Middle frontal gyrus (tissue), 1 donor: Measurements from ENCODE around the gene NOM1.

Experiments
- DNase-seq: peaks from one replicate; pipeline ENCODE4 v3.0.0-alpha.2; 2015; ENCODE audit warnings: low spot score; ENCODE audit errors: extremely low spot score

NOM1 gene

DNA sequence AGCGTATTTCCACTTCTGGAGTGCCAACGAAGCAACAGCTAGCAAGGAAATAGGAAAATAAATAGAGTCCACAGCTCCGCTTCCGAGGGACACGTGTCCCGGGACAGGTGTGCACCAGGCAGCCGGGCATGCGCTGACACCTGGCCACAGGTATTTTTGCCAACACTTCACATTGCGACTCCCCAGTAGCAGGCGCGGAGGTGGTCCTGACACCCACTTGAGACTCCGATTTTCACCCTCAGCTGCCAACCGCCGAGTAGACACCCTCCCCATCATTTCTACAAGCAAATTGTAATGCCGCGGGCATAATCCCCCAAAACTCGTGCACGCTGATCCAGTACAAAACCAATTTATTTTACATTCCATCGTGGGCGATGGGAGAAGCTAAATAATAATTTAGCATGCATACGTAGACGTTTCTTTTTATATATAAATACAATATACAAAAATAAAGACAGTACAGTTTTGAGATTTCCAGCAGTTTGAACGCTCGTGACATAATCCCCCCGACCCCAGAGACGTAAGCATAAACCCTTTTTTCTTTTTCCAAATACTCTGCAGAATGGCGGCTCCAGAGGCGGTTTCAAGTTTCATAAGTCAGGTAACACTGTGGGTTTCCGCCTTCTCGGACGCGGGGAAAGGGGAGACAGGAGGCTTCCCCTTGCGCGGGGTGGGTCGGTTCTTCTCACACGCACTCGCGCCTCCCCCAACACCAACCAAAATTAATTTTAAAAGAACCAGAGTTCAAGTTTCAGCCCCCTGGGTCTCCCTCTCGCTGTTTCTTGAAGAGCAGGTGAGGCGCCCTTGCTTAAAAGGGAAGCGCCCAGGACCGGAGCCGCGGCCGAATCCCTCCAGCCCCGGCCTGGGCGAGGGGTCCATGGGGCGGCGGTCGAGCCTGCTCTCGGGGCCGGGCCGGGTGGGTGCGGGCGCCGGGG is 55.3 kb downstream of the NOM1 start:
- DNase-seq, result no peak

DNA sequence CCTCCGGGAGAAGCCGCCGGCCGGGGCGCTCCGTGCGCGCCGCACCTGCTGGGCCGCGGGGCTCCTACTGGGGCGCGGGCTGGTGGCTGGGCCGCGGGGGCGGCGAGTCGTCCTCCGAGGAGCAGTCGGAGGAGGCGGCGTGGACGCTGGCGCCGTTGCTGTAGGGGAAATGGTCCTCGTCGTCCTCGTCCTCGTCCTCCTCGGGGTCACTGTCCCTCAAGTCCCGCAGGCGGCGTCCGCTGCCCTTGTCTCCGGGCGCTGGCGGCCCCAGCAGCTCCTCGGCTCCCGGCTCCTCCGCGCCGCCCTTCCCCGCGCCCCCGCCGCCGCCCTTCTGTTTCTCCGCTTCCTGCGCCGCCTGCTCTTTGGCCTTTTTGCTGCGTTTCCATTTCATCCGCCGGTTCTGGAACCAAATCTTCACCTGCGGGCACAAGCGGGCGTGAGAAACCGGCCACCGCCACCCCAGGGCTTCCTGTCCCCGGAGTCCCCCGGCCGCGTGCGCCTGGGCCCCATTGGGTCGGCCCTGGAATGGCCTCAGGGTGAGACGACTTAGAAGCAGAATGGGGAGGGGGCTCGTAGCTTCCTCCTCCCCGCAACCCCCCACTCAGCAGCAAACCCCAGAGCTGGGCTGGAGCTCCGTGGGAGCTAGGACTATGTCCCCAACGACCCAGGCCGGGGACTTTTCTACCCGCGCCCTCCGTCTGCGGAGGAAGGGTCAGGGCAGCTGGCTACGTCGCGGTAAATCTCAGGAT is 56.1 kb downstream of the NOM1 start:
- DNase-seq, result no peak

DNA sequence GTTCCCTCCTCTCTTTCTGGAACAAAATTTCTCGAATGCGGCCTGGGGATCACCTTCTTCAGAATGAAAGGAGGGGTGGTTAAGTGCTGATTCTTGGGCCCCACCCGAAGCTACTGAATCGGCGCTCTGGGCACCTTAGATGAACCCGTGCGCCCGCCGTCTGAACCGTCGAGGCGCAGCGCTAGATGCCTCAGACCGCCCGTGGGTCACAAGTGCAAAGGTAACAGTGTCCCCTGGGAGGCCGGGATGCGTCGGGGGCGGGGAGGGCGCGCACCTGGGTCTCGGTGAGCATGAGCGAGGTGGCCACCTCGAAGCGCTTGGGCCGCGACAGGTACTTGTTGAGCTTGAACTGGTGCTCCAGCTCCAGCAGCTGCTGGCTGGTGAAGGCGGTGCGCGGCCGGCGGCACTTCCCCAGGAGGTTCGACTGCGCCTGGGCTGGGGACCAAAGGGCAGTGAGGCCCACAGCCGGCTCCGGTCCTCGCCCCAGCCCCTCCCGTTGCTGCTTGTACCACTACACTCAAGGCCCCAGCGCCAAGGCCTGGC is 56.8 kb downstream of the NOM1 start:
- DNase-seq, result no peak

DNA sequence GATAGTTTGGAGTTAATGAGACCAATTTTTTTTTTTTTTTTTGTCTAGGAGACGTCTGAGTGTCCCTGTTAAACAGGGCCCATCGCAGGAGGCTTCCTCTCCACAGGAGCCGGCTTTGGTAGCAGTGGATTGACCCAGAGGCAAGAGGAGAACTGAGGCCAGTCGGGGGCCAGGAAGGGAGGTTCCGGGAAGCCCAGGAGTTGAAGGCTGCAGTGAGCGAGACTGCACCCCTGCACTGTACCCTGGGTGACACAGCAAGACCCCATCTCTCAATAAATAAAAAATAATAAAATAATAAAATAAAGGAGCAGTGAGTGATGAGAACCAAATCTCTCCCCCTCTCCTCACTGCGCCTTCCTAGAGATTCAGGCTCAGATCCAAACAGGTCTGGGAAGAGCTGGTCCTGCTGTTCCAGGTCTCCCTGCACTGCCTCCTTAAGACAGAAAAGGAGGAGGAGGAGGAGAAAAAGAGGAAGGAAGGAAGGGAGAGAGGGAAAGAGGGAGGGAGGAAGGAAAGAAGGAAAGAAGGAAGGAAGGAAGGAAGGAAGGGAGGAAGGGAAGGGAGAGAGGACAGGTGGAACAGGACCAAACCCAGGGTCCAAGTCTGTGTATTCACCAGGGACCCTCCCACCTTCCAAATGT is 57.4 kb downstream of the NOM1 start:
- no peak for DNase-seq

DNA sequence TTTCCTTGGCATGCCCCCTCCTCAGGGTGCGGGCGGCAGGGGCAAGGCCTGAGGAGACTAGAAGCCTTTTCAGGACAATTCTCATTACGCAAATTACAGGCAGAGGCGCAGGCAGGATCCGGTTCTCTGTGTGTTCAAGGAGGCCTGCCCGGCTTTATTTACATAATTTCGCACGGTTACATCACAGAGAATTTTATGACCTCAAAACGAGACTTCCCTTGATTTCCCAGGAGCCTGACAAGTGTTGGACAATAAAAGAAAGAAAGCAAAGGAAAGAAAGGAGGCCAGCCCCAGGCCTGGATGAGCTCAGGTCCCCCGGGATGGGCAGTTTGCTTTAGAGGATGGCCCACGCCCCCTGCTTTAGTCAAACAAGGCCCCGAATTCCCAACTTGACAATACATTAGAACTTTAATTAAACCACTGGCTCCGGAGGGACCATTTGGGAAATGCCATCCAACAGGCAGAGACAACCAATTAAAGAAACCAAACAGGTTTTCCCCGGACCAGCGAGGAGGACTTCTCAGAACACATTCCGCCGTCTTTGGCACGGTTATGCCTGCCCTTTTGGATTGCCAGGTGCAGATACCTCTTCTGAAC is 58.1 kb downstream of the NOM1 start:
- DNase-seq, result no peak

DNA sequence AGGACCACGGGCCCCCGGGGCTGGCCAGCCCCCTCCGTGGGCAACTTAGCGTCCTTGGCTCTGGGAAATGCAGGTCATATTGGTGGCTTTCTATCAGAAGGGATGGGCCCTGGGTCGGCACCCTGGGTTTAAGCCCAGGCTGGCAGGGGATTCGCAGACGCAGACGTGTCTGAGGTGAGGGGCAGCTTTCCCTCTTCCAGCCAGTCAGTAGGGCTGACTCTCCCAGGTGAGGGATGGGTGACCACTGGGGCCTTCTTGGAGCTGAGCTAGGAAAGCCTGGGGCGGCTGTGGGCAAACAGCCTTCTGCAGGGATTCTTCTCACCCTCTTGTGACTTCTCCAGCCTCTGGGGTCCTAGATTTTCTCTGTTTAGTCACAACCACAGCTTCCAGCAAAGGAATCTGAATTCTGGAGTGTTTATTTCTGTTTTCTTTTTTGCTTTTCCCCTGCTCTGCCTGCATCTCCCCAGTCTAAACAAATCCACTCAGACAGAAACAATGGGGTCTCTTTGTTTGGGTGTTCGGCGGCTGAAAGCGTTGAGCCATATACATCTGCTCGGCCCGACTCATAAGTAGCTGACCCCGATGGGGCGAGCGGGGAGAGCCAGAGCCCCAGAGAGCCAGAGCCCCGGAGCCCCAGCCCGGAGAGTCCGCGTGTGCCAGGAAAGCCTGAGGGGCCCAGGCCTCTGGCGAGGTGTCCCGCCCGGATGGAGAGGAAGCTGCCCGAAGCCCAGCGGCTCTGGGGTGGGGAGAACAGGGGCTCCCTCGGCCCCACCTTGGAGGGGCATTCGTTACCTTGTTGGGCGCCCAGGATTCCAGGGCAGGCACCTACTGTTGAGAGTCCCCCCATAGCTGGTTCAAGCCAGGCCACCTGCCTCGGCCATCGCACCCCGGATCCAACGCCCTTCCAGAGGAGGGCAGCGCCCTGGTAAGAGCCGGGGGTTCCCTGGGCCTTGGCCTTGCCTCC is 59.0 kb downstream of the NOM1 start:
- DNase-seq, result no peak

DNA sequence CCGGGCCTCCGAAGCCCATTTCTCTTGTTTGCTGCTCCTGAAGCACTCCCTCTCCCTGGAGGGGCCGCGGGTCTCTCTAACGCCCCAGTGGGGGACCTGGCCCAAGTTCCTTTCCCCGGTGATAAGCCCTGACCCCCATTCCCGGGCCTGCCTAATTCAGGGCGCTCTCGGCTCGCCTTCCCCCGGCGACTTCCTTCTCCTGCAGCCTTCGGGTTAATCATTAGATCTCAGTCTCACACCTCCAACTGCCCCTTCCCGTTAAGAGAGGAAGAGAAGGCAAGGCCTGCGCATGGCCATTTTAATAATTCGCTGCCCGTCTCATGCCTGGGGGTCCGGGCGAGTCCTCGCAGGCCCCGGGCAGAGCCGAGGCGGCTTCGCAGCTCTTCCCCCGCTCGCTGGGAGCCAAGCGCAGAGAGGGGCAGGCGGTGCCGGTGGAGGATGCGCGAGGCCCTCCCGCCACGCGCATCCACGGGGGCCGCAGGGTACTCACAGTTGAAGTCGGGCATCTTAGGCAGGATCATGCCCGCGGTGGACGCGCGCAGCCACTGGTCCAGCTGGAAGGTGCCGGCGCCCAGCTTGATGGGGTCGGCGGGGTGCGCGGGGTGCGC is 59.8 kb downstream of the NOM1 start:
- no peak for DNase-seq

DNA sequence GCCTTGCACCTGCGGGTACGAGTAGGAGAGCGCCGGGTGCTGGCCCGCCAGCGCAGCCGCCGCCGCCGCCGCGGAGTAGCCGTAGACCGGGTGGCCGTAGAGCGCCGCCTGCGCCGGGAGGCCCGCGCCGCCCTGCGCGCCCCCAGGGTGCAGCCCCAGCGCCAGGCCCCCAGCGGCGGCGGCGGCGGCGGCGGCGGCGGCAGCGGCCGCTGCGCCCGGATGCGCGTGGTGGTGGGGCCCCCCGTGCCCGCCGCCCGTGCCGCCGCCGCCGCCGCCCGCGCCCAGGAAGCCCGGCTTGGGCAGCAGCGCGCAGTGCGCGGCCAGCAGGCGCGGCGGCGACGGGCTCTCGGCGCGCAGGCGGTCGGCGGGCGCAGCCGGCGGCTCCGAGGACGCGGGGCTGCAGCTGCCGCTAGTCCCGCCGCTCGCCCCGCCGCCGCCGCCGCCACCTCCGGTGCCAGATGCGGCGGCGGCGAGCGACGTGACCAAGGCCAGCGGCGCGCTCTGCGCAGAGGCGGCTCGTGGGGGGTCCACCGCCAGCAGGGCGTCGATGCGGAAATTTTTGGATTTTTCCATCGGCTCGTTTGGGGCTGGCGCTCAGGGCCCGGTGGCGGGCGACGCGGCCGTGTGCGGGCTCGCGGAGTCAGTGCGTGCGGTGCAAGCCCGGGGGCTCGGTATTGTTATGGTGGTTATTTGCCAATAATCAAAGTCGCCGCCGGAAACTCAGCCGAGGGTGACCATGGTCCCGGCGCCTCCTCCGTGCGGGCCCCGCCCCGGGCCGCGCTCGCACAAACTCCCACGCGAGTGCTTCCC is 60.5 kb downstream of the NOM1 start:
- DNase-seq, result no peak

DNA sequence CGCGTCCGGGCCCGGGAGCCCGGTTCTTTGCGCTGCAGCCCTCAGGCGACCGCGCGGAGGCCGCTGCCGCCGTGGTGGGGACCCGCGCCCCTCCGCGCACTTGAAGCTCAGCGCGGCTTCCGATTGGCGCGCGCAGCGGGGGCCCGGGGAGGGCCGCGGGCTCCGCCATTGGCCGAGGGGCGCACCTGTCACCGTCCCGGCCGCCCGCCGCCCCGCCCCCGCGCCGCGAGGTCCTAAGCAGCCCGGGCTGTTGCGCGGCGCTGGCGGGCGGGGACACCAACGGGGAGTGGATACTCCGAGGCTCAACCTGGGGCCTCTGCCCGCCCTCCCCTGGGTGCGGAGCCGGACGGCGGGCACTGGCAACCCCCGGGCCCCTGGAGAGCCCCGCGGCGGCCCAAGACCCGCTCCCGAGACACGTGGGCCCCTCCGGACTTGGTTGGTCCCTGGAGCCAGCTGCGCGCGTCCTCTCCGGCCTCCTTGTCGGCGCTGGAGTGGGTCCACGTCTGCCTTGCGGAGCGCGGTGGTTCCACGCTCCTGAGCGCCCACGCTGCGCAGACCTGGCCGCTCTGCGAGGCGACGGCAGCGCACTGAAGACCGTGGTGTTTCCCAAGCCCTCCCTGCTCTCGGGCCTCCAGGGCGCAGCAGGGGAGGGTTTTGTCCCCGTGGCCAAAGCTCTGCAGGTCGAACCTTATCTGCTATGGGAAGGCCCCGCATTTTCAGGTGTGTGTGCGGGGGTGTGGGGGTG is 61.2 kb downstream of the NOM1 start, which contains the start of gene MNX1:
MNX1 (minus strand) TSS at position 76 of the 745 bp plus-strand sequence. CDS start 313 bp downstream, outside the sequence.
- DNase-seq, result no peak

DNA sequence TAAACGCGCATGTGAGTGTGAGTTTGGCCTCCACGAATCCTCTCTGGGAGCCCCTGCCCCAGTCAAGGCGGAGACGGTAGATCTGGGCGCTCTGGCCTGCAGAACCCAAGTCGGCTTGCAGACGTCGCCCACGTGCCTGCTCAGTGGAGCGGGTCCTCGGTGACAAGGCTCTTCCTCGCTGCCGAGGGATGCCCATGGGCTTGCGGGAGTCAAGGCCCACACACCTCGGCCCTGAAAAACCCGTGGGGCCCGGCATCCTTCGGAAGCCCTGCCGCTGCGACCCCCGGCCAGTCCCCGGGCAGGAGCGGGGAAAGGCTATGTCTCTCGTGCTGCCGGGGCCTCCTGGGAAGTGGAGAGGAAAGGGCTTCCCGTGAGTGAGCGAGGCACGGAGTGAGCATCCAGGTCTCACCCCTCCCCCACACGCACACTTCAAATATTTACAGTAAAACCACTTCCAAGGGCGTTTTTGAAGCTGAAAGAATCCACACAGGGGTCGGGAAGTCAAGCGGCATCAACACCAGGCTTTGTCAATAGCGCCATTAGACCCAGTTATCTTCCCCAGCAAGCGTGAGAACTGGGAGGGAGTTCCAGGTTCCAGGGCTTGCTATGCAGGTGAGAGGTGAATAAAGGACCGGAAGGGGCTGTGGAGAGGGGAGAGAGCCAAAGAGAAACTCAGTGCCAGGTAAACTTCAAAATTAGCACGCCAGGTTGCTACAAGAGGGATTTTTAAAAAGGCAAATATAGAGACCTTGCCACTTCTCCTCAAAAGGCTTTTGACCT is 62.0 kb downstream of the NOM1 start:
- no peak for DNase-seq

DNA sequence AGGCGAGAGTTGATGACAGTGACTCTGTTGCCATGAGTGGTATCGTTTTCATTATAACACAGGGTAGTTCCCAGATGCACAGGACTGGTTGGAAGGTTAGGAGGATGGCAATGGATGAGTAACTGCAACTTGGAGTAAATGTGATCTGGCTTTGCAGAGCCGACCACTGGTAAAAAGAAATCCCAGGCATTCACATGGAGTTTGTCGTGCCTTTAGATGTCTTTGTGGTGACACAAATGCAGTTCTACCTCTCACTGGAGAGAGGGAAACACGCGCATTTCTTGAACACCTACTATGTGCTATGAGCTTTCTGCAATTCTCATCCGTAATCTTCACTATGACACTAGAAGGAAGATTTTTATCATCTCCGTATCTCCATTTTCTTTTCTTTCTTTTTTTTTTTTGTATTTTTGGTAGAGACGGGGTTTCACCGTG is 62.6 kb downstream of the NOM1 start:
- DNase-seq, result no peak

DNA sequence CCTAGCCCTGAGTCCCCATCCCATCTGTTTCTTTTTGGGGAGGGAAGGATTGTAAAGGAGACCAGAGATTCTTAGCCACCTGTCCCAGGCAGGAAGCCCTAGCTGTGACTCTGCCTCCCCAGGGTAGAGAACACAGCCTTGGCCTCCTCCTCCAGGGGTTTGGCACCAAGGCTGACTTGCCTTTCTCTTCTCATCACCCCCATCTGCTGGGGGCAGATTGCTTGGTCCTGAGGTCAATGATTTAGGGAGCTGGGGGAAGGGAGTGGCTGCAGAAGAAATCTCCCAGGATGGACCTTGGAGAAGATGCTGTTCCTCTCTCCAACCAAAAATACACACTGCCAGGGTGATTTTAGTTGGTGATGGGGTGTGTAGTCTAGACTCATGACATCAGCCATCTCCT is 63.6 kb downstream of the NOM1 start:
- DNase-seq, result no peak

DNA sequence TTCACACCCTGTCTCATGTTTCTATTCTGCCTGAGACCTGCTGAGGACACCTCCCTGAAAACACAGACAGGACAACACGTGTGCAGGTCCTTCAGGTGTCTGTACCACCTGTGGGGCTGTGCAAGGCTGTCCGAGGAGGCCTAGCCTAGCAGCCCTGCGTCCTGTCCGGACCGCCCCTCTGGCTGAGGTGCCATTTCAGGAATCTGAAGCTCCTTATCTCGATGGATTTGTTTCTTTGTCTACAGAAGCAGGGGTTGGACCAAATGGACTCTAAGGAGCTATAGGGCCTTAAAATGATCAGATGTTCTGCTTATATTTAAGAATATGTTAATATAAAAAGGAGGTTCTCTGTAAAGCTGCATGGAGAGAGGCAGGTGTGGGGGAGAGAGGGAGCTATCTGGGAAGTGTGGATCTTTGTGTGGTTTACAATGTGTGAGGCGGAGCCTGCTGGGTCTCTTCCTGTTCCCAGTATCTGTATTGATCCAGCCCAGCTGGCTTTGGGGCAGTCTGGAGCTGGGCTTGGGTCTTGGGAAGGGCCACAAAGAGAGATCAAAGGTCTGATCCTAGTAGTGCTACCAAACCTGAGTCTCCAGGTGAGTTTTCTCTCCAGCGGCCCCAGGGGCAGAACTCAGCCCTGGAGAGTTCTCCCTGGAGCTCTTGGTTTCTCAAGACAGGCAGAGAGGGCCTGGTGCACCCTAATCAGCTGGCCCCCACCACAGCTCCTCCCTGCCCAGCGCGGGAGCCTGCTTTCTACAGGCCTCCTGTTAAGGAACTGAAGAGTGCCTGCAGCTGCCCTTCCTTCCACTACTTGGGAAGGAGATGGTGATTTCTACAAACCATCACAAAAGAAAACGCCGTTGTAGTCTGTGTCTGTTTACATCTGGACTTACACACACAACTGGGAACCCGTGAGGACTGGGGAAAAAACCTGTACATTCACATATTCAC is 64.4 kb downstream of the NOM1 start:
- no peak for DNase-seq

DNA sequence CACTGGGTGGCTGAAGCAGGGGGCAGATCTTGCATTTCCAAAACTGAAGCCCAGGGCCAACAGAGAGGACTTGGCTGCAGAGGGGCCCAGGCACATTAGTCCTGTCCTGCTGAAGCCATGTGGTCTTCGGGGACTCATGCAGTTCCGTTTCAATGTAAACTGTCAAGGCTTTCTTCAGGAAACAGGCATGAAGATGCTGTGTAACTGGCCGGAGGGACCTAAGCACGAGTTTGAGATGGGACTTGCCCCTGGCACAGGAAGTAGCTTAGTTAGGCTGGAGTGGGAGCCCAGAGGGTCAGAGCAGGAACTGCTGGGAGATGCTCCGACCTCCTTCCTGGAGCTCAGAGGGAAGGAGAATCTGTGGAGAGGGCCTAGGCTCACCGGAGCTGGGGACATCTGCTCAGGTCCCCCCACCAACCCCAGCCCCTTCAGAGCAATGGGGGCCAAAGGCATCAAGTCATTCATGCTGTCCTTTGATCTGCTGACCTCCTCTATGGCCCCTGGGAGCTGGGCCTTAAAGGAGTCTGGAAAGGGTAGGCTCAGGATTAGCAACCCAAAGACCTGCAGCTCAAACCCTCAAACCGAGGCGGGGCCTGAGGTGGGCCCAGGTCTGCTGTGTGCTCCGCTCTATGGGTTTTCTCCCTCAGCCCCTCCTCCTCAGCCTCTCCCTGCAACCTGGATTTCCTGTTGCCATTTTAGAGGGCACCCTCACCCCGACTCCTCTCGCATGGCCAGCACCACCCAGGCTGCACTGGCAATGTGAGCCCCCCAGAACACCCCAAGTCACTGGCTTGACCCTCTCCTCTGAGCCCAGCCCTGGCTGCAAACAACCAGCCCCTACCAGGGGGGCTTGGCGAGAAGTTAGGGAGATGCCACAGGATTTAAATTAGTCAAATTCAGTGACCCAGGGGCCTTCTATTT is 65.4 kb downstream of the NOM1 start:
- DNase-seq, result no peak

DNA sequence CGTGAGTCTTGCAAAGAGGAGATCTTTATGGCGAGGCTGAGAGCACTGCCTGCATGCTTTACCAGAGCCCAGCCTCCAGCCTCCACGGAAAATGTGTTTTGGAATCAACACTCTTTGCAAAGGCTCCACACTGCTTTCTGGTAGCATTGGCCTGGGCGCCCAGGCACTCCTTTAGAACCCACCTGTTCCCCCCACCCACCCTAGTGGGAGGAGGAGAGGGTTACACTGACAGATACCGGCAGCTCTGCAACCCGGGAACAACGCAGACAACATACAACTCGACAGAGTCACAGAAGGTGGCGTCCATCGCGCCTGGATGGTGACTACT is 66.5 kb downstream of the NOM1 start:
- DNase-seq, result no peak
